DOHH2 (cell line): Measurements from ENCODE around the gene SH2D2A.

Source experiments
- H3F3A ChIP-seq: fragments of 200-600 bp; sonication (generic), shearing (Covaris generic); 2 replicates; pipeline ENCODE4 v1.6.0; 2016; ENCODE audit warnings: antibody characterized with exemption, mild to moderate bottlenecking; ENCODE audit not compliant: control insufficient read depth, insufficient read depth
- H3K27ac ChIP-seq: fragments of 200-600 bp; sonication (generic); 2 replicates; pipeline ENCODE4 v1.5.1; 2014; ENCODE audit warnings: low read depth, mild to moderate bottlenecking, low read length, moderate library complexity
- H3K27me3 ChIP-seq: fragments of 200-600 bp; sonication (generic); 2 replicates; pipeline ENCODE4 v1.6.1; 2014; ENCODE audit warnings: mild to moderate bottlenecking, low read length, mixed read lengths; ENCODE audit not compliant: control insufficient read depth
- H3K36me3 ChIP-seq: fragments of 200-600 bp; sonication (generic); 2 replicates; pipeline ENCODE4 v1.6.1; 2014; ENCODE audit warnings: mild to moderate bottlenecking, low read length, moderate library complexity, mixed read lengths; ENCODE audit not compliant: control insufficient read depth
- H3K4me1 ChIP-seq: fragments of 200-600 bp; sonication (generic); 2 replicates; pipeline ENCODE4 v1.6.1; 2014; ENCODE audit warnings: mild to moderate bottlenecking, low read length, mixed read lengths; ENCODE audit not compliant: control insufficient read depth
- H3K4me2 ChIP-seq: fragments of 200-600 bp; sonication (generic); 2 replicates; pipeline ENCODE4 v1.6.0; 2014; ENCODE audit warnings: mild to moderate bottlenecking, low read length, moderate library complexity
- H3K4me3 ChIP-seq: fragments of 200-600 bp; sonication (generic); 2 replicates; pipeline ENCODE4 v1.5.1; 2014; ENCODE audit warnings: mild to moderate bottlenecking, low read length, mixed read lengths
- H3K79me2 ChIP-seq: fragments of 200-600 bp; sonication (generic); 2 replicates; pipeline ENCODE4 v1.6.1; 2014; ENCODE audit warnings: mild to moderate bottlenecking, low read length, mixed read lengths; ENCODE audit not compliant: control insufficient read depth
- H3K9me2 ChIP-seq: fragments of 200-600 bp; sonication (generic); replicated peaks from 2 replicates; pipeline ENCODE4 v1.6.1; 2014; ENCODE audit warnings: mild to moderate bottlenecking, low read length, mixed read lengths; ENCODE audit not compliant: control insufficient read depth
- H3K9me3 ChIP-seq: fragments of 200-600 bp; sonication (generic); 2 replicates; pipeline ENCODE4 v1.6.1; 2014; ENCODE audit warnings: antibody characterized with exemption, low read length, mixed read lengths; ENCODE audit not compliant: control insufficient read depth, insufficient read depth
- H4K20me1 ChIP-seq: fragments of 200-600 bp; sonication (generic); 2 replicates; pipeline ENCODE4 v1.6.0; 2014; ENCODE audit warnings: low read depth, mild to moderate bottlenecking, antibody characterized with exemption, low read length, moderate library complexity; ENCODE audit not compliant: control insufficient read depth, insufficient read depth
- CTCF ChIP-seq: fragments of 200-600 bp; sonication (generic); IDR thresholded peaks from one replicate; pipeline ENCODE4 v1.5.1; 2014; ENCODE audit warnings: antibody characterized with exemption, mild to moderate bottlenecking, low read depth, low read length; ENCODE audit not compliant: poor library complexity, severe bottlenecking
- EZH2phosphoT487 ChIP-seq: fragments of 200-600 bp; sonication (generic); IDR thresholded peaks from 2 replicates; pipeline ENCODE4 v1.6.1; 2017; ENCODE audit warnings: borderline replicate concordance, mild to moderate bottlenecking, antibody characterized with exemption, low read length, moderate library complexity, mixed read lengths

Gene SH2D2A

GRCh38 chr1:156840898-156841279 is 24.2 kb upstream of the SH2D2A start:
- no peak overlapping the region for H3K27ac ChIP-seq
- 0 out of 2 replicates have a peak, but pooled peaks cover 3% of the 10 kb centered on the region for H4K20me1 ChIP-seq
- TF ChIP-seq CTCF: no peak
- no peak for TF ChIP-seq EZH2phosphoT487
- H3K9me3 ChIP-seq: no peaks in the 10 kb centered on the region
- no peaks in the 10 kb centered on the region for H3K79me2 ChIP-seq
- no peak overlapping the region for H3K4me3 ChIP-seq
- H3K36me3 ChIP-seq: no peaks in the 10 kb centered on the region
- H3F3A ChIP-seq: no peaks in the 10 kb centered on the region
- peaks cover 27% of the 10 kb centered on the region for H3K27me3 ChIP-seq
- no peaks in the 10 kb centered on the region for H3K9me2 ChIP-seq
- H3K4me1 ChIP-seq: no peaks in the 10 kb centered on the region
- no peak overlapping the region for H3K4me2 ChIP-seq

- TF ChIP-seq CTCF (no peak), EZH2phosphoT487 (no peak)
- Histone ChIP-seq H3F3A (no peaks in the 10 kb centered on the region), H3K4me3 (no peak overlapping the region), H3K9me2 (no peaks in the 10 kb centered on the region), H3K4me1 (no peaks in the 10 kb centered on the region), H3K4me2 (no peak overlapping the region), H3K9me3 (no peaks in the 10 kb centered on the region), H3K27ac (no peak overlapping the region), H3K79me2 (no peaks in the 10 kb centered on the region), H4K20me1 (0 out of 2 replicates have a peak, but pooled peaks cover 3% of the 10 kb centered on the region), H3K27me3 (peaks cover 32% of the 10 kb centered on the region), H3K36me3 (no peaks in the 10 kb centered on the region)
Observed at GRCh38 chr1:156840186-156840897, 23.7 kb upstream of the SH2D2A start.

DNA sequence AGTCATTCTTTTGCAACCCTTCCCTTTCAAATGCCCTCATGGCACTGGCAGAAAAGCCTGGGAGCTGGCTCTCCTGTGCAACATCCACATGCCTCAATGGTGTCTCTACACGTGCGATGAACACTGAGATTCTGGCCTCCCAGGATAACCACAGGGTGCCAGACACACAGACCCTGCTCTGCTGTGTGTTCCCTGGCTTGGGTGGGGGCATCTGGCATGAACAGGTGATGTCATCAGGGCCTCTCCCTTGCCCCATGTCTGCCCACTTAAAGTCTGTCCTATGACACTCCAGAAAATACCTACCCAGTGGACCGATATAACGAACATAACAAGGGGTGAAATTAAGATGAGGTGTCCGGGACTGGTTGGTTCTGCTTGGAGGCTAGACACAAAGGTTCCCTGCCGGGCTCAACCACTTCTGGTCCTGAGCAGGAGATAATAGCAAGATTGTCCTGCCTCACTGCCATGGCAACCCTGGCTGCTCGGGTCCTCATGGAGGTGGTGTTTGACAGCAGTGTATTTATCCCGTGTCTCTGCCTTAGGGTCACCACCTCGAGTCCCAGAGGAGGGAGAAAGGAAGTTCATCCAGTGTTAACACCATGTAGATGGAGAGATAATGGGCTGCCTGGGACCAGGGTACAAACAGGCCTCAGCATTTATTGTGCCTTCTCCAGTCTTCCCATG is 22.9 kb upstream of the SH2D2A start:
- no peak overlapping the region for H3K4me3 ChIP-seq
- H3K9me2 ChIP-seq: no peaks in the 10 kb centered on the region
- H3K79me2 ChIP-seq: no peaks in the 10 kb centered on the region
- 0 out of 2 replicates have a peak, but pooled peaks cover 3% of the 10 kb centered on the region for H4K20me1 ChIP-seq
- H3K9me3 ChIP-seq: no peaks in the 10 kb centered on the region
- H3K4me2 ChIP-seq: no peak overlapping the region
- H3K27ac ChIP-seq: no peak overlapping the region
- no peaks in the 10 kb centered on the region for H3F3A ChIP-seq
- no peaks in the 10 kb centered on the region for H3K36me3 ChIP-seq
- H3K4me1 ChIP-seq: no peaks in the 10 kb centered on the region
- no peak for TF ChIP-seq CTCF
- H3K27me3 ChIP-seq: peaks cover 40% of the 10 kb centered on the region
